Measurements from ENCODE around the gene CX3CR1.

The CX3CR1 gene

DNA sequence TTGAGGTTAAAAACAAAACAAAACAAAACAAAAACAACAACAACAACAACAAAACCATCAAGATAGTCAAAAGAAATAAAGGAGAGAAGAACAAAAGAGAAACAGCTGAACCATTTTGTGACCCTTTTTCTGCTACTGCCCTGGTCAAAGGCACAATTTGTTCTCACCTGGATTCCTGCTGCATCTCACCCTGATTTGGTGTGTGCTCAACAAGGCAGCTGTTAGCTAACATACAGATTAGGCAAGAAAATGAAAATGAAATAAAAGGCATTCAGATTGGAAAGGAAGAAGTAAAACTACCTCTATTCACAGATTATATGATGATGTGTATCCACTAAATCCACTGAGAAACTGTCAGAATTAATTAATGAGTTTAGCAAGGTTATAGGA, 58.7 kb downstream of the CX3CR1 start:
- no peak for TF ChIP-seq FOXK2 (IDR thresholded peaks at IDR 0.05)
- no peak for TF ChIP-seq FOXM1 (IDR thresholded peaks at IDR 0.05; ENCODE audit: borderline replicate concordance)
- TF ChIP-seq ARNT (IDR thresholded peaks at IDR 0.05): no peak
- TF ChIP-seq L3MBTL2 (conservative IDR thresholded peaks at IDR 0.05): no peak
- TF ChIP-seq LEF1 (IDR thresholded peaks at IDR 0.05; ENCODE audit: borderline replicate concordance): no peak
- TF ChIP-seq NFRKB (IDR thresholded peaks at IDR 0.05): no peak
- no peak for TF ChIP-seq BHLHE40 (IDR thresholded peaks at IDR 0.05; ENCODE audit: borderline replicate concordance)
- no peak for TF ChIP-seq ZNF384 (IDR thresholded peaks at IDR 0.05)
- TF ChIP-seq TARDBP (IDR thresholded peaks at IDR 0.05): no peak
- TF ChIP-seq HDGF (IDR thresholded peaks at IDR 0.05; ENCODE audit: borderline replicate concordance): no peak
- no peak for TF ChIP-seq SUZ12 (IDR thresholded peaks at IDR 0.05)
- TF ChIP-seq, protein P1, sequence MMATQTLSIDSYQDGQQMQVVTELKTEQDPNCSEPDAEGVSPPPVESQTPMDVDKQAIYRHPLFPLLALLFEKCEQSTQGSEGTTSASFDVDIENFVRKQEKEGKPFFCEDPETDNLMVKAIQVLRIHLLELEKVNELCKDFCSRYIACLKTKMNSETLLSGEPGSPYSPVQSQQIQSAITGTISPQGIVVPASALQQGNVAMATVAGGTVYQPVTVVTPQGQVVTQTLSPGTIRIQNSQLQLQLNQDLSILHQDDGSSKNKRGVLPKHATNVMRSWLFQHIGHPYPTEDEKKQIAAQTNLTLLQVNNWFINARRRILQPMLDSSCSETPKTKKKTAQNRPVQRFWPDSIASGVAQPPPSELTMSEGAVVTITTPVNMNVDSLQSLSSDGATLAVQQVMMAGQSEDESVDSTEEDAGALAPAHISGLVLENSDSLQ (IDR thresholded peaks at IDR 0.05): no peak
- DNase-seq (ENCODE audit: extremely low spot score): no peak
- ChIA-PET CTCF (no interaction called here), POLR2A (no interaction called here)

DNA sequence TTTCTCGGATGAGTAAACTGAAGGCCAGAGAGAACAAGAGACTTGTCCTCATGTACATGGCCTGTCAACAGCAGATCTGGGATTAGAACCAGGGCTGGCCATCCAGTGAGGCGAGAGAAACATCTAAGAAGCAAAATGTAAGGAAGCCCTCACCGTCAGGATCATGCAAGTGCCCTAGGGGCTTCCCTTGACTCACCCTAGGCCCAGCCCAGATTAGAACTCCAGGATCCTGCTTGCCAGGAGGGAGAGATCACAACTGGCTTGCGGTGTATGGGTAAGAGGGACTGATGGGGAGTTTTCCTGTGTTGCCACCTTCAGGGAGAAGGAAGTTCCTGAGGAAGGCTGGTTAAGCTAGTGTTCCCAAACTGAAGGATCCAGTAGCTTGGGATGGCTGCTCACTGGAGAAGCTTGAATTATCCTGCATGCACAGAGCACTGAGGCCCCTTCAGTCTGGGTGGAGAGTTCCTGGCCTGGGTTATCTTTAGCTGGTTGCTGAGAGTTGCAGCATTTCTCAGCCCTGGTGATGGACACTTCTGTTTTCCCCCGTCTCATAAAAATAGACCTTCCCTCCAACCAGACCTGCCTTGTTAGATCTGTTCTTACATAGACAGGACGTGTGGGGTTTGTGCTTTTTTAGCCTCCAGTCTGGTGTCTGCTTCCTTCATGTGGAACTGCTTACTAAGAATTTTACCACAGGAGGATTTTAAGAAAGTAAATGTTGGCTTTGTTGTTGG, 59.3 kb downstream of the CX3CR1 start:
- no peak for TF ChIP-seq NFRKB (IDR thresholded peaks at IDR 0.05)
- TF ChIP-seq, protein P1 (IDR thresholded peaks at IDR 0.05): no peak
- TF ChIP-seq FOXA1 (IDR thresholded peaks at IDR 0.05): no peak
- no peak for TF ChIP-seq SP1 (IDR thresholded peaks at IDR 0.05)
- no peak for TF ChIP-seq SUZ12 (IDR thresholded peaks at IDR 0.05)
- no peak for TF ChIP-seq TARDBP (IDR thresholded peaks at IDR 0.05)
- no peak for TF ChIP-seq BHLHE40 (IDR thresholded peaks at IDR 0.05; ENCODE audit: borderline replicate concordance)
- no peak for TF ChIP-seq FOXM1 (IDR thresholded peaks at IDR 0.05; ENCODE audit: borderline replicate concordance)
- TF ChIP-seq CTBP1 (IDR thresholded peaks at IDR 0.05; ENCODE audit: borderline replicate concordance): no peak
- TF ChIP-seq LEF1 (IDR thresholded peaks at IDR 0.05; ENCODE audit: borderline replicate concordance): no peak
- TF ChIP-seq ARNT (IDR thresholded peaks at IDR 0.05): no peak
- DNase-seq (ENCODE audit: extremely low spot score): no peak
- ChIA-PET POLR2A (no interaction called here), CTCF (interaction anchor here (1.0 kb wide), 1 partner anchor 158 kb away, joined by 3 read pairs; no protein-coding TSS in a partner anchor)

DNA sequence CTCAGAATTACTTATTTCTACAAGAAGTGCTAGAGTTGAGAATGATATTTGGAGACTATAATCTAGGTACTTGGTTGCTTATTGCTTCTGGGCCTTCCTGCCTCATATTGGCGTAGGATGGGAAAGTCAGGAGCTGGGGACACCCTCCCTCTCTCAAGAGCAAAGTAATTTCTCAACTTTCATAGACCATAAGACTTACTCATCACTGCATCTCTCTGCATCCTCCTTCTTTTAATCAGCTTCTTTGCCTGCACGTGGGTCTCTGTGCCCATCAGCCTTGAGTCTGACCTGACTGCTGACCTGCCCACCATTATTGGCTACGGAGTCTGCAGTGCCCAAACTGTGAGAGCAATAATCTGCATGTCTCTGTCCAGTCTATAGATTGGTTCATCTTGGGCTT, 60.1 kb downstream of the CX3CR1 start:
- ChIA-PET CTCF (interaction anchor here (1.0 kb wide), 1 partner anchor 158 kb away, joined by 3 read pairs; no protein-coding TSS in a partner anchor), POLR2A (no interaction called here)
- no peak for DNase-seq (ENCODE audit: extremely low spot score)
- TF ChIP-seq, protein P1 (IDR thresholded peaks at IDR 0.05): no peak
- TF ChIP-seq L3MBTL2 (conservative IDR thresholded peaks at IDR 0.05): no peak
- TF ChIP-seq HDGF (IDR thresholded peaks at IDR 0.05; ENCODE audit: borderline replicate concordance): no peak
- TF ChIP-seq BHLHE40 (IDR thresholded peaks at IDR 0.05; ENCODE audit: borderline replicate concordance): no peak
- no peak for TF ChIP-seq FOXK2 (IDR thresholded peaks at IDR 0.05)
- TF ChIP-seq CTBP1 (IDR thresholded peaks at IDR 0.05; ENCODE audit: borderline replicate concordance): no peak
- TF ChIP-seq ZNF384 (IDR thresholded peaks at IDR 0.05): no peak
- TF ChIP-seq TARDBP (IDR thresholded peaks at IDR 0.05): no peak
- TF ChIP-seq SUZ12 (IDR thresholded peaks at IDR 0.05): no peak
- no peak for TF ChIP-seq NFRKB (IDR thresholded peaks at IDR 0.05)
- TF ChIP-seq LEF1 (IDR thresholded peaks at IDR 0.05; ENCODE audit: borderline replicate concordance): no peak
- TF ChIP-seq ELF4 (IDR thresholded peaks at IDR 0.05): no peak
- no peak for TF ChIP-seq SP1 (IDR thresholded peaks at IDR 0.05)
- no peak for TF ChIP-seq FOXA1 (IDR thresholded peaks at IDR 0.05)

DNA sequence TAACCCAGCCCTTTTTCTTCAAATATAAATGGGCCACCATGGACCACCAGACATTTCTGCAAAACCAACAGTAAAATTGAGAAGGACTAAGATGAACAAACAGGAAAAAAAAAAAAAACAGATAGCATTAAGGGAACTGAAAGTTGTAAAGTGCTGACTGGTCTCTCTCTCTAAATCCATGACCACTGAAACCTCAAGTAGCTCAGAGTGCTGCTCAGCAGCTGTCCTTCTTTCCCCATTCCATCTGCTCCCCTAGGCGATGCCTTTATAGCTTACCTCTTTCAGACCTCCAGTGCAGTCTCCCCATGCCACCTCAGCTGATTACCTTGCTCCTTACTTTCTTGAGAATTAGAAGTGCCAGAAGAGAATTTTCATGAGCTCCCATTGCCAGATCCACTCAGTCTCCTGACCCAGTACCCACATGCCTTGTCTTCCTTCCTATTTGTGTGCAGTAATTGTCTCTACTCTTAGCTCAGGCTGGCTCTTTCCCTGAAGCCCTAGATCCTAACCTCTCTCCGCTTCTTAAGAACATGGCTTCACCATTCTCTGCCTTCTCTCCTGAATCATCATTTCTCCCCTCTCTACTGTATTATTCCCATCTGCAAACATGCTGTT, 63.6 kb downstream of the CX3CR1 start:
- DNase-seq (ENCODE audit: extremely low spot score): no peak
- ChIA-PET CTCF (no interaction called here), POLR2A (no interaction called here)
- TF ChIP-seq FOXA1 (IDR thresholded peaks at IDR 0.05) (no peak), FOXK2 (IDR thresholded peaks at IDR 0.05) (no peak), FOXM1 (IDR thresholded peaks at IDR 0.05; ENCODE audit: borderline replicate concordance) (no peak), TARDBP (IDR thresholded peaks at IDR 0.05) (no peak), BHLHE40 (IDR thresholded peaks at IDR 0.05; ENCODE audit: borderline replicate concordance) (no peak), LEF1 (IDR thresholded peaks at IDR 0.05; ENCODE audit: borderline replicate concordance) (no peak), L3MBTL2 (conservative IDR thresholded peaks at IDR 0.05) (no peak), CTBP1 (IDR thresholded peaks at IDR 0.05; ENCODE audit: borderline replicate concordance) (no peak), ZNF384 (IDR thresholded peaks at IDR 0.05) (no peak), HDGF (IDR thresholded peaks at IDR 0.05; ENCODE audit: borderline replicate concordance) (no peak), ELF4 (IDR thresholded peaks at IDR 0.05) (no peak)
- TF ChIP-seq, protein P1 (IDR thresholded peaks at IDR 0.05): no peak

DNA sequence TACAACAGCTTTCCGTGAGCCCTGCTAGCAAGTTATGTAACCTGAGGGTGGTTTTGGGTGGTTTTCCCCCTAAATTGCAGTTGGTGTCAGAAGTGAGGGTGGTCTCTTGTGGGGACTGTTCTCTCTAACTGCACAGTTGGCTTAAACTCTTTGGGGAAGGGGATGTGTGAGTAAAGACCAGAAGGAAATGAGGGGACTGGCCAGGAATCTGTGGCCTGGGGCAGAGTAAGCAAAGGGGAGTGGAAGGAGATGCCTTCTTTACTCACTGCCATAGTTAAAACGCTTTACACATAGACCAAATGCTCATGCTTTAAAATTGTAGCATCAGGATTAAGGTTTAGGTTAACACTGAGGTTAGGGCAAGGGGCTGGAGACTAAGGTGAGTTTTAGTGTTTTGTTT, 66.2 kb downstream of the CX3CR1 start:
- ChIA-PET CTCF (no interaction called here), POLR2A (no interaction called here)
- DNase-seq (ENCODE audit: extremely low spot score): no peak
- TF ChIP-seq BHLHE40 (IDR thresholded peaks at IDR 0.05; ENCODE audit: borderline replicate concordance): no peak
- no peak for TF ChIP-seq FOXM1 (IDR thresholded peaks at IDR 0.05; ENCODE audit: borderline replicate concordance)
- no peak for TF ChIP-seq TARDBP (IDR thresholded peaks at IDR 0.05)
